OCI-LY3 (cell line): Measurements from ENCODE around the gene ALDH6A1.

ENCODE experiments used
- H2AFZ ChIP-seq: fragments of 200-600, 300-600 bp; shearing (Covaris generic); 2 replicates; pipeline ENCODE4 v1.6.0; 2014; ENCODE audit warnings: antibody characterized with exemption, low read depth, low read length
- H3K27ac ChIP-seq: fragments of 200-600, 300-600 bp; sonication (generic); 2 replicates; pipeline ENCODE4 v1.5.1; 2014; ENCODE audit warnings: mild to moderate bottlenecking, low read length, moderate library complexity, mixed read lengths
- H3K27me3 ChIP-seq: fragments of 200-600, 300-600 bp; sonication (generic); 2 replicates; pipeline ENCODE4 v1.6.1; 2014; ENCODE audit warnings: low read depth, low read length, mixed read lengths
- H3K36me3 ChIP-seq: fragments of 200-600, 300-600 bp; sonication (generic); replicated peaks from 2 replicates; pipeline ENCODE3; 2014; ENCODE audit warnings: low read depth, low read length, mixed read lengths
- H3K4me1 ChIP-seq: fragments of 300-600, 200-600 bp; sonication (generic); 2 replicates; pipeline ENCODE4 v1.6.1; 2014; ENCODE audit warnings: low read length, mixed read lengths
- H3K4me2 ChIP-seq: fragments of 200-600, 300-600 bp; sonication (generic); 2 replicates; pipeline ENCODE4 v1.6.1; 2014; ENCODE audit warnings: low read length, mixed read lengths
- H3K4me3 ChIP-seq: fragments of 300-600, 200-600 bp; sonication (generic); 2 replicates; pipeline ENCODE4 v1.5.1; 2014; ENCODE audit warnings: antibody characterized with exemption, mild to moderate bottlenecking, low read length, moderate library complexity
- H3K79me2 ChIP-seq: fragments of 300-600, 200-600 bp; shearing (Covaris generic); 2 replicates; pipeline ENCODE4 v1.6.1; 2014; ENCODE audit warnings: mild to moderate bottlenecking, low read length, mixed read lengths
- H3K9ac ChIP-seq: fragments of 300-600, 200-600 bp; shearing (Covaris generic); 2 replicates; pipeline ENCODE4 v1.6.0; 2014; ENCODE audit warnings: mild to moderate bottlenecking, low read length, moderate library complexity
- H3K9me3 ChIP-seq: fragments of 200-600, 300-600 bp; shearing (Covaris generic); 2 replicates; pipeline ENCODE4 v1.6.1; 2014; ENCODE audit warnings: low read length, mixed read lengths; ENCODE audit not compliant: insufficient read depth
- H4K20me1 ChIP-seq: fragments of 200-600, 300-600 bp; sonication (generic); 2 replicates; pipeline ENCODE4 v1.6.1; 2016; ENCODE audit warnings: low read length, mixed read lengths; ENCODE audit not compliant: insufficient read depth
- CTCF ChIP-seq: fragments of 200-600, 300-600 bp; sonication (generic); IDR thresholded peaks from 2 replicates; pipeline ENCODE4 v1.5.1; 2014; ENCODE audit warnings: antibody characterized with exemption, low read length, low read depth
- EZH2phosphoT487 ChIP-seq: fragments of 200-600 bp; shearing (Covaris generic); IDR thresholded peaks from 2 replicates; pipeline ENCODE4 v1.6.1; 2018; ENCODE audit warnings: antibody characterized with exemption, mixed run types, low read depth

Gene ALDH6A1

GRCh38 chr14:74048281-74048680 lies 36.0 kb downstream of the ALDH6A1 start:
- no peaks in the 10 kb centered on the region for H3K79me2 ChIP-seq
- no peak overlapping the region for H3K4me3 ChIP-seq
- H3K4me2 ChIP-seq, result no peak overlapping the region
- no peaks in the 10 kb centered on the region for H3K36me3 ChIP-seq
- TF ChIP-seq CTCF (peak; percentile 13; the same call in 1 of the 2 replicates), EZH2phosphoT487 (no peak)
- no peak overlapping the region for H3K27ac ChIP-seq
- no peak overlapping the region for H3K9ac ChIP-seq
- no peaks in the 10 kb centered on the region for H3K27me3 ChIP-seq
- H3K9me3 ChIP-seq, result no peaks in the 10 kb centered on the region
- H3K4me1 ChIP-seq, result peaks cover 13% of the 10 kb centered on the region
- no peak overlapping the region for H2AFZ ChIP-seq
- H4K20me1 ChIP-seq, result no peaks in the 10 kb centered on the region

- Histone ChIP-seq H3K4me1 (peaks cover 11% of the 10 kb centered on the region), H3K9me3 (no peaks in the 10 kb centered on the region), H3K27me3 (no peaks in the 10 kb centered on the region), H2AFZ (no peak overlapping the region), H4K20me1 (no peaks in the 10 kb centered on the region), H3K36me3 (no peaks in the 10 kb centered on the region), H3K27ac (no peak overlapping the region), H3K79me2 (no peaks in the 10 kb centered on the region), H3K4me3 (no peak overlapping the region), H3K4me2 (no peak overlapping the region), H3K9ac (no peak overlapping the region)
- TF ChIP-seq EZH2phosphoT487 (no peak), CTCF (no peak)
Measured at GRCh38 chr14:74045522-74045921, 38.7 kb downstream of the ALDH6A1 start.

GRCh38 chr14:74042296-74042695 lies 42.0 kb downstream of the ALDH6A1 start:
- TF ChIP-seq CTCF (no peak), EZH2phosphoT487 (no peak)
- Histone ChIP-seq H3K9me3 (no peaks in the 10 kb centered on the region), H2AFZ (no peak overlapping the region), H3K9ac (no peak overlapping the region), H3K27me3 (no peaks in the 10 kb centered on the region), H4K20me1 (no peaks in the 10 kb centered on the region), H3K27ac (no peak overlapping the region), H3K79me2 (no peaks in the 10 kb centered on the region), H3K4me2 (no peak overlapping the region), H3K4me3 (no peak overlapping the region), H3K4me1 (no peaks in the 10 kb centered on the region), H3K36me3 (no peaks in the 10 kb centered on the region)

- no peak overlapping the region for H3K9ac ChIP-seq
- H3K4me2 ChIP-seq, result no peak overlapping the region
- H4K20me1 ChIP-seq, result no peaks in the 10 kb centered on the region
- H3K36me3 ChIP-seq, result no peaks in the 10 kb centered on the region
- no peak overlapping the region for H3K27ac ChIP-seq
- no peaks in the 10 kb centered on the region for H3K9me3 ChIP-seq
- no peaks in the 10 kb centered on the region for H3K79me2 ChIP-seq
- no peak overlapping the region for H2AFZ ChIP-seq
- no peaks in the 10 kb centered on the region for H3K4me1 ChIP-seq
- no peak overlapping the region for H3K4me3 ChIP-seq
- no peak for TF ChIP-seq EZH2phosphoT487
- peak; percentile 82 for TF ChIP-seq CTCF
- H3K27me3 ChIP-seq, result no peaks in the 10 kb centered on the region
Measured at GRCh38 chr14:74038020-74038859, 46.0 kb downstream of the ALDH6A1 start.
